ENCODE measurements around the gene SPTBN4.

DNA sequence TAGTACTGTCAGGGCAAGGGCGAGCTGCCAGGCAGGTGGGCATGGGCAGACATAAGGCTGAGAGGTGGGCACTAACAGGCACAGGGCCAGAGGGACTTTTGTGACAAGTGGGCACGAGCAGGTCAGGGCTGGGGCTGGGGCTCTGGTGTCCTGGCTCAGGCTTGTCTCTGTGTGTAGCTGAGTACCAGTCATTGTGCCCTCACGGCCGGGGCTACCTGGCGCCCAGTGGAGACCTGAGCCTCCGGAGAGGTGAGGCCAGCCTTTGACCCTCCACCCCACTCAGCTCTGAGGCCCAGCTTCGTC, 155.9 kb downstream of the SPTBN4 start:
- TF ChIP-seq, protein P1, sequence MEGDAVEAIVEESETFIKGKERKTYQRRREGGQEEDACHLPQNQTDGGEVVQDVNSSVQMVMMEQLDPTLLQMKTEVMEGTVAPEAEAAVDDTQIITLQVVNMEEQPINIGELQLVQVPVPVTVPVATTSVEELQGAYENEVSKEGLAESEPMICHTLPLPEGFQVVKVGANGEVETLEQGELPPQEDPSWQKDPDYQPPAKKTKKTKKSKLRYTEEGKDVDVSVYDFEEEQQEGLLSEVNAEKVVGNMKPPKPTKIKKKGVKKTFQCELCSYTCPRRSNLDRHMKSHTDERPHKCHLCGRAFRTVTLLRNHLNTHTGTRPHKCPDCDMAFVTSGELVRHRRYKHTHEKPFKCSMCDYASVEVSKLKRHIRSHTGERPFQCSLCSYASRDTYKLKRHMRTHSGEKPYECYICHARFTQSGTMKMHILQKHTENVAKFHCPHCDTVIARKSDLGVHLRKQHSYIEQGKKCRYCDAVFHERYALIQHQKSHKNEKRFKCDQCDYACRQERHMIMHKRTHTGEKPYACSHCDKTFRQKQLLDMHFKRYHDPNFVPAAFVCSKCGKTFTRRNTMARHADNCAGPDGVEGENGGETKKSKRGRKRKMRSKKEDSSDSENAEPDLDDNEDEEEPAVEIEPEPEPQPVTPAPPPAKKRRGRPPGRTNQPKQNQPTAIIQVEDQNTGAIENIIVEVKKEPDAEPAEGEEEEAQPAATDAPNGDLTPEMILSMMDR (IDR thresholded peaks at IDR 0.05; ENCODE audit: poor library complexity, severe bottlenecking), result no peak
- TF ChIP-seq POLR2AphosphoS5 (IDR thresholded peaks at IDR 0.05), result no peak
- no peak for TF ChIP-seq EZH2 (IDR thresholded peaks at IDR 0.05; ENCODE audit: borderline replicate concordance, insufficient read depth, low read length, poor library complexity, severe bottlenecking)
- TF ChIP-seq EP300 (conservative IDR thresholded peaks at IDR 0.05; ENCODE audit: poor library complexity, severe bottlenecking), result no peak

Data from neural cell (in vitro differentiated cells).